ENCODE measurements around the gene GHRHR. TPM values are rescaled to one million over a fixed set of nuclear protein-coding genes. Genes with fewer than 3 reads are reported as not detected.
A peak's percentile ranks its signal among the peaks of the same experiment; 100 is the strongest.

The GHRHR gene
- total and polyA plus RNA-seq, 9 of the 15 experiments (the other 6 are each of a cell fraction or from before 2014, with no cell fraction given) = not detected

DNA sequence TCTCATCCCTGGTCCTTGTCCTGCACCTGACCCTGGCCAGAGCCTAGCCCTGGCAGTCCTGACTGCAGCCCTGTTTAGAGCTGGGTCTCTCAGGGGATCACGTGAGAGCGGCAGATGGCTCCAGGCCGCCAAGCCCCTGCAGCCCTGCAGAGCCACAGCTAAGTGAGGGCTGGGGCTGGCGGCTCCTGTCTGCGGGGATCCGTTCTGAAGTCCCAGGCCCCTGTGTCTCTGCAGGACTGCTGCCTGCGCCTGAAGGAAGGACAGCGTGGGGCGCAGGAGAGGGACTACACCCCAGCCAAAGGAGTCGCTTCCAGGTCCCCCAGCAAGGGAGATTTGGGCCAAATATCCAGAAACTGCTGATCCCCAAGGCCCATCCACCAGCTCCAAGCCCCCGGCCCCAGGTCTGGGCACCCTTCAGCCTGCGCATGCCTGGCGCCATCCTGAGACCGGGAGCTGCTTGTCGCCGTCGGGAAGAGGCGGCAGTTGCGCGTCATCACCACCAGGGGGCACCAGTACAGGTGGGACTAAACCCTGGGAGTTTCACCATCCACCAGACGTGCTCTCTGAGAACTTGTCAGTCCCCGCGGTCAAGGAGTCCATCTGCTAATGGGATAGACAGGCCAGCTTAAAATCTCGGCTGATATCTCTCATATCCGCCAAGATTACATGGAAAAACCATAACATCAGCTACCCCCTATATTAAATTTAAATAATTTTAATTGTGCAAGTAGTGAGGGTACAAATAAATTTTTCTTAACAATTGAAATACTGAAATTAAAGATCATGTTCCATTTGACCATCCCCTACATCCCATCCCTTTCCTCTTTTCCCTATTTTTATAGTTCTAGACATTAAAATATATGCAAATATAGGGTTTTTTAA is 25.1 kb upstream of the GHRHR start:
- in situ Hi-C loops (cut with MboI) (no loop called here), intact Hi-C loops (cut with micrococcal nuclease) (loop anchor here (1.0 to 2.0 kb wide), 2 partner anchors 23 to 36 kb away; no protein-coding TSS in a partner anchor)
- Histone ChIP-seq H3K4me2 (ENCODE audit: insufficient read depth, low read length) (peak overlapping the region; percentile 58; the same call in 1 of the 2 replicates), H3K4me3 (no peak overlapping the region), H3K27me3 (ENCODE audit: control insufficient read depth in 2 of 2, insufficient read depth in 2 of 2, low read length in 2 of 2) (no peaks in the 10 kb centered on the region), H3K9me3 (replicated peaks; ENCODE audit: control insufficient read depth, insufficient read depth, low read depth, low read length) (no peaks in the 10 kb centered on the region), H3K4me1 (replicated peaks in 1 of 2; ENCODE audit: control insufficient read depth in 2 of 2, insufficient read depth in 2 of 2, low read length in 2 of 2) (peaks cover 0 to 19% of the 10 kb centered on the region in 2 experiments; a peak in 3 of 5 replicates), H3K9me1 (ENCODE audit: control insufficient read depth, insufficient read depth, low read length) (no peaks in the 10 kb centered on the region), H4K20me1 (replicated peaks; ENCODE audit: control insufficient read depth, insufficient read depth, low read length) (no peaks in the 10 kb centered on the region), H3K27ac (ENCODE audit: extremely low read depth, low read depth, low read length) (no peak overlapping the region), H3K79me2 (ENCODE audit: control insufficient read depth, insufficient read depth, low read length) (no peaks in the 10 kb centered on the region), H3K36me3 (ENCODE audit: control insufficient read depth, insufficient read depth, low read length) (no peaks in the 10 kb centered on the region), H2AFZ (ENCODE audit: low read depth, low read length) (peak overlapping the region; percentile 75), H3K9ac (ENCODE audit: insufficient read depth in 1 of 2, low read depth in 2 of 2, low read length in 2 of 2) (peak overlapping the region in 1 of 2 experiments; percentile 69; a peak in 1 of 4 replicates)
- ATAC-seq = peak; percentile 94
- ChIA-PET POLR2A (interaction anchor here (0.6 to 1.6 kb wide), 3 partner anchors 8 to 89 kb away, joined by 3 to 5 read pairs (median 3); no protein-coding TSS in a partner anchor), CTCF (ENCODE audit: low intra/inter-chr PET ratio) (interaction anchor here (0.7 to 1.0 kb wide), 2 partner anchors 9 to 138 kb away, joined by 5 read pairs; no protein-coding TSS in a partner anchor)
- FAIRE-seq = peak; percentile 84
- WGBS (ENCODE audit: insufficient coverage, low coverage, missing lambda C conversion rate) = 13% methylated on average over 22 of the region's 25 CpGs
- DNase-seq (ENCODE audit: extremely low read depth in 1 of 4, low spot score in 3 of 4) = peak; percentile 83 to 90 (median 90)
- no TSS peak for BruUV-seq (replicated peaks)
- TF ChIP-seq RFX1 (IDR thresholded peaks at IDR 0.05) (no peak), DNMT1 (IDR thresholded peaks at IDR 0.05) (no peak), ESRRB (CRISPR knock-in tag; IDR thresholded peaks at IDR 0.05; ENCODE audit: borderline replicate concordance) (no peak), ZNF24 (IDR thresholded peaks at IDR 0.05) (no peak), TRIM24 (IDR thresholded peaks at IDR 0.05) (no peak), ILF3 (IDR thresholded peaks at IDR 0.05; ENCODE audit: borderline replicate concordance) (no peak), SAFB (IDR thresholded peaks at IDR 0.05; ENCODE audit: borderline replicate concordance, low read depth, low read length) (no peak), OTX1 (CRISPR knock-in tag; IDR thresholded peaks at IDR 0.05) (no peak), NCOA1 (IDR thresholded peaks at IDR 0.05; ENCODE audit: low read depth) (no peak), JUND (IDR thresholded peaks at IDR 0.05; ENCODE audit: borderline replicate concordance, low read depth, low read length) (peak; percentile 47; the same call in 1 of the 2 replicates), JUND (tag; IDR thresholded peaks at IDR 0.05; ENCODE audit: borderline replicate concordance, low read depth, low read length) (no peak; the same call in 2 of the 3 replicates), NCOA6 (IDR thresholded peaks at IDR 0.05) (no peak), KDM2B (CRISPR knock-in tag; IDR thresholded peaks at IDR 0.05) (no peak)
- TF ChIP-seq, protein P1, sequence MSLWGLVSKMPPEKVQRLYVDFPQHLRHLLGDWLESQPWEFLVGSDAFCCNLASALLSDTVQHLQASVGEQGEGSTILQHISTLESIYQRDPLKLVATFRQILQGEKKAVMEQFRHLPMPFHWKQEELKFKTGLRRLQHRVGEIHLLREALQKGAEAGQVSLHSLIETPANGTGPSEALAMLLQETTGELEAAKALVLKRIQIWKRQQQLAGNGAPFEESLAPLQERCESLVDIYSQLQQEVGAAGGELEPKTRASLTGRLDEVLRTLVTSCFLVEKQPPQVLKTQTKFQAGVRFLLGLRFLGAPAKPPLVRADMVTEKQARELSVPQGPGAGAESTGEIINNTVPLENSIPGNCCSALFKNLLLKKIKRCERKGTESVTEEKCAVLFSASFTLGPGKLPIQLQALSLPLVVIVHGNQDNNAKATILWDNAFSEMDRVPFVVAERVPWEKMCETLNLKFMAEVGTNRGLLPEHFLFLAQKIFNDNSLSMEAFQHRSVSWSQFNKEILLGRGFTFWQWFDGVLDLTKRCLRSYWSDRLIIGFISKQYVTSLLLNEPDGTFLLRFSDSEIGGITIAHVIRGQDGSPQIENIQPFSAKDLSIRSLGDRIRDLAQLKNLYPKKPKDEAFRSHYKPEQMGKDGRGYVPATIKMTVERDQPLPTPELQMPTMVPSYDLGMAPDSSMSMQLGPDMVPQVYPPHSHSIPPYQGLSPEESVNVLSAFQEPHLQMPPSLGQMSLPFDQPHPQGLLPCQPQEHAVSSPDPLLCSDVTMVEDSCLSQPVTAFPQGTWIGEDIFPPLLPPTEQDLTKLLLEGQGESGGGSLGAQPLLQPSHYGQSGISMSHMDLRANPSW (CRISPR knock-in tag; IDR thresholded peaks at IDR 0.05) = no peak
- TF ChIP-seq, protein P2, sequence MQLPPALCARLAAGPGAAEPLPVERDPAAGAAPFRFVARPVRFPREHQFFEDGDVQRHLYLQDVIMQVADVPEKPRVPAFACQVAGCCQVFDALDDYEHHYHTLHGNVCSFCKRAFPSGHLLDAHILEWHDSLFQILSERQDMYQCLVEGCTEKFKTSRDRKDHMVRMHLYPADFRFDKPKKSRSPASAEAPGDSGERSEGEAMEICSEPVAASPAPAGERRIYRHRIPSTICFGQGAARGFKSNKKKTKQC (CRISPR knock-in tag; IDR thresholded peaks at IDR 0.05) = no peak
- TF ChIP-seq, protein P3, sequence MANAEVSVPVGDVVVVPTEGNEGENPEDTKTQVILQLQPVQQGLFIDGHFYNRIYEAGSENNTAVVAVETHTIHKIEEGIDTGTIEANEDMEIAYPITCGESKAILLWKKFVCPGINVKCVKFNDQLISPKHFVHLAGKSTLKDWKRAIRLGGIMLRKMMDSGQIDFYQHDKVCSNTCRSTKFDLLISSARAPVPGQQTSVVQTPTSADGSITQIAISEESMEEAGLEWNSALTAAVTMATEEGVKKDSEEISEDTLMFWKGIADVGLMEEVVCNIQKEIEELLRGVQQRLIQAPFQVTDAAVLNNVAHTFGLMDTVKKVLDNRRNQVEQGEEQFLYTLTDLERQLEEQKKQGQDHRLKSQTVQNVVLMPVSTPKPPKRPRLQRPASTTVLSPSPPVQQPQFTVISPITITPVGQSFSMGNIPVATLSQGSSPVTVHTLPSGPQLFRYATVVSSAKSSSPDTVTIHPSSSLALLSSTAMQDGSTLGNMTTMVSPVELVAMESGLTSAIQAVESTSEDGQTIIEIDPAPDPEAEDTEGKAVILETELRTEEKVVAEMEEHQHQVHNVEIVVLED (CRISPR knock-in tag; IDR thresholded peaks at IDR 0.05) = no peak
- TF ChIP-seq, protein P4, sequence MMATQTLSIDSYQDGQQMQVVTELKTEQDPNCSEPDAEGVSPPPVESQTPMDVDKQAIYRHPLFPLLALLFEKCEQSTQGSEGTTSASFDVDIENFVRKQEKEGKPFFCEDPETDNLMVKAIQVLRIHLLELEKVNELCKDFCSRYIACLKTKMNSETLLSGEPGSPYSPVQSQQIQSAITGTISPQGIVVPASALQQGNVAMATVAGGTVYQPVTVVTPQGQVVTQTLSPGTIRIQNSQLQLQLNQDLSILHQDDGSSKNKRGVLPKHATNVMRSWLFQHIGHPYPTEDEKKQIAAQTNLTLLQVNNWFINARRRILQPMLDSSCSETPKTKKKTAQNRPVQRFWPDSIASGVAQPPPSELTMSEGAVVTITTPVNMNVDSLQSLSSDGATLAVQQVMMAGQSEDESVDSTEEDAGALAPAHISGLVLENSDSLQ (IDR thresholded peaks at IDR 0.05) = no peak

All from K562 (cell line).